Limb (tissue), 2 donors: ENCODE data around the gene OR5I1.
"Not testable (repeated sequence)": the region's sequence is repeated elsewhere in the genome, so short reads cannot be mapped to it uniquely, and the experiment has no call there.

ENCODE experiments used
- DNase-seq, 2 donors: peaks; one replicate each; pipeline ENCODE4 v3.0.0-alpha.2; 2016; ENCODE audit errors: extremely low spot score in 2 of 2

OR5I1 gene

GRCh38 chr11:55936300-55936699 is at the start of gene OR5I1:
Gene OR5I1 (minus strand): TSS chr11:55936400. CDS start chr11:55936400, 0 bp downstream.
- DNase-seq, result no peak

- no peak for DNase-seq
Measured at GRCh38 chr11:55970935-55971334, 34.7 kb upstream of the OR5I1 start.

GRCh38 chr11:55969845-55970244 is 33.6 kb upstream of the OR5I1 start, which contains the start of gene OR10AG1:
Gene OR10AG1 (minus strand): TSS chr11:55969945. CDS start chr11:55969907, 38 bp downstream.
- no peak for DNase-seq

- no peak for DNase-seq
Measured at GRCh38 chr11:55967914-55968313, 31.7 kb upstream of the OR5I1 start.

- no peak for DNase-seq
Measured at GRCh38 chr11:55966391-55966790, 30.2 kb upstream of the OR5I1 start.

- DNase-seq, result no peak
Measured at GRCh38 chr11:55956521-55956920, 20.3 kb upstream of the OR5I1 start.

GRCh38 chr11:55949330-55949729 is 13.1 kb upstream of the OR5I1 start:
- DNase-seq, result no peak

GRCh38 chr11:55942785-55943392 is 6.7 kb upstream of the OR5I1 start:
- DNase-seq, result peak in 1 of 2 donors; percentile 27

- DNase-seq, result no peak
Measured at GRCh38 chr11:55920537-55920936, 15.7 kb downstream of the OR5I1 start.

- no peak for DNase-seq
Measured at GRCh38 chr11:55914482-55914881, 21.7 kb downstream of the OR5I1 start, which contains the start of gene OR5W2. Gene OR5W2 (minus strand): TSS chr11:55914582. CDS start chr11:55914582, 0 bp downstream.

GRCh38 chr11:55902308-55902707 is 33.9 kb downstream of the OR5I1 start:
- DNase-seq, result no peak

GRCh38 chr11:55895216-55895615 is 41.0 kb downstream of the OR5I1 start:
- DNase-seq, result no peak

GRCh38 chr11:55885481-55885880 is 50.7 kb downstream of the OR5I1 start:
- DNase-seq, result not testable (repeated sequence)
